Activated CD8-positive, alpha-beta T cell treated with anti-CD3 and anti-CD28 coated beads, Interleukin-2, amount 10 ng/mL, durations not matched to agents 7 days and 5 days (primary cell): ENCODE results near the gene FRS3. TPM values are rescaled to one million over a fixed set of nuclear protein-coding genes. Genes with fewer than 3 reads are reported as not detected.
"Not testable (repeated sequence)": the region's sequence is repeated elsewhere in the genome, so short reads cannot be mapped to it uniquely, and the experiment has no call there.

Experiments
- ATAC-seq: fragments of 150-1000 bp; cut with Tn5 transposase; one replicate; pipeline ENCODE4 v1.10.0; 2021; ENCODE audit warnings: moderate library complexity
- CTCF ChIA-PET: fragments of 350-600 bp; sonication (Branson Sonifier 250); formaldehyde crosslinking; loops from one replicate; lab custom pipeline; 2021; ENCODE audit warnings: antibody characterized with exemption; lab: Charles Lee
- POLR2A ChIA-PET: fragments of 350-600 bp; sonication (Branson Sonifier 250); formaldehyde crosslinking; loops from one replicate; lab custom pipeline; 2021; ENCODE audit warnings: antibody characterized with exemption; lab: Charles Lee
- DNase-seq: peaks from one replicate; pipeline ENCODE4 v3.0.0-alpha.2; 2020
- H3K27ac Mint-ChIP-seq: one replicate; pipeline ENCODE4 v1.8.0; 2021; ENCODE audit warnings: mild to moderate bottlenecking, mixed read lengths
- H3K27me3 Mint-ChIP-seq: one replicate; pipeline ENCODE4 v1.8.0; 2021; ENCODE audit warnings: low read depth, mixed read lengths
- H3K36me3 Mint-ChIP-seq: one replicate; pipeline ENCODE4 v1.8.0; 2021; ENCODE audit warnings: low read depth, mixed read lengths
- H3K4me1 Mint-ChIP-seq: one replicate; pipeline ENCODE4 v1.8.0; 2021; ENCODE audit warnings: low read depth, mixed read lengths
- H3K4me3 Mint-ChIP-seq: one replicate; pipeline ENCODE4 v1.8.0; 2021; ENCODE audit warnings: mild to moderate bottlenecking, mixed read lengths
- H3K9me3 Mint-ChIP-seq: one replicate; pipeline ENCODE4 v1.8.0; 2022; ENCODE audit warnings: mixed read lengths; ENCODE audit not compliant: insufficient read depth
- total RNA-seq, 2 experiments: library from RNA; stranded (reverse); gene quantifications; one replicate each; pipeline ENCODE4 v1.2.3, GENCODE V29; 2021

FRS3 gene
- total RNA-seq, 2 experiments from 2014 or later, result 5.1 to 7.0 TPM

DNA sequence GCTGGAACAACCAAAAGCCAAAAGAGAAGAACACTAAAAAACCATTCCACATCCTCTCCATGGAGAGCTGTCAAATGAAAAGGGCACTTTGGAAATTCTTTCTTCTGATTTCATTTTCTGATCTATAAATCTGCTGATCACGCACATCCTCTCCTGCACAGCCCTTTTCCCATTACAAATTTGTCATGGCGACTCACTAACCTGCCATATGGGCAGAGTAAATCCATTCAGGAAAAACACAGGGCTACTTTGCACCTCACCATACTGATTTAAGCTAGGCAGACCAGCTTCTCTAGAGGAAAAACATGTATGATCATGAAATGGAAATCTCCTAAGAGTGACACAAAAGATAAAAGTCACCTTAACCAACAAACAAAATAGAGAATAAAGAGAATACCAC is 33.8 kb upstream of the FRS3 start:
- Mint-ChIP-seq H3K4me3 (no peak overlapping the region), H3K36me3 (no peaks in the 10 kb centered on the region), H3K9me3 (no peaks in the 10 kb centered on the region), H3K4me1 (no peaks in the 10 kb centered on the region), H3K27ac (no peak overlapping the region), H3K27me3 (peaks cover 3% of the 10 kb centered on the region)
- POLR2A ChIA-PET, result no interaction called here
- CTCF ChIA-PET, result interaction anchor here (0.9 to 1.2 kb wide), 2 partner anchors 34 to 107 kb away, joined by 3 read pairs; no protein-coding TSS in a partner anchor
- DNase-seq (no peak), ATAC-seq (no peak)

DNA sequence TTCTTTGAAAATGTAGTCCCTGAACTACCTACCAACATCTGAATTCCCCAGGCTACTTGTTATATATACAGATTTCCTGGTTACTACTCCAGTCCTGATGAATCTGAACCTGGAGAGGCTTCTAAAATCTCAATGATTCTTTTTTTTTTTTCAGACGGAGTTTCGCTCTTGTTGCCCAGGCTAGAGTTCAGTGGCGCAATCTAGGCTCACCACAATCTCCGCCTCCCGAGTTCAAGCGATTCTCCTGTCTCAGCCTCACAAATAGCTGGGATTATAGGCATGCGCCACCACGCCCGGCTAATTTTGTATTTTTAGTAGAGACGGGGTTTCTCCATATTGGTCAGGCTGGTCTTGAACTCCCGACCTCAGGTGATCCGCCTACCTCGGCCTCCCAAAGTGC is 32.2 kb upstream of the FRS3 start:
- H3K4me1 Mint-ChIP-seq, H3K36me3 Mint-ChIP-seq, POLR2A ChIA-PET, DNase-seq, H3K27me3 Mint-ChIP-seq, CTCF ChIA-PET, H3K4me3 Mint-ChIP-seq, H3K9me3 Mint-ChIP-seq, ATAC-seq, H3K27ac Mint-ChIP-seq: not testable (repeated sequence)

GRCh38 chr6:41811095-41811494 is 31.4 kb upstream of the FRS3 start:
- POLR2A ChIA-PET, result no interaction called here
- Mint-ChIP-seq H3K36me3 (no peaks in the 10 kb centered on the region), H3K9me3 (no peaks in the 10 kb centered on the region), H3K4me1 (no peaks in the 10 kb centered on the region), H3K27ac (no peak overlapping the region), H3K27me3 (peaks cover 3% of the 10 kb centered on the region), H3K4me3 (no peak overlapping the region)
- ATAC-seq (no peak), DNase-seq (no peak)
- CTCF ChIA-PET, result no interaction called here

DNA sequence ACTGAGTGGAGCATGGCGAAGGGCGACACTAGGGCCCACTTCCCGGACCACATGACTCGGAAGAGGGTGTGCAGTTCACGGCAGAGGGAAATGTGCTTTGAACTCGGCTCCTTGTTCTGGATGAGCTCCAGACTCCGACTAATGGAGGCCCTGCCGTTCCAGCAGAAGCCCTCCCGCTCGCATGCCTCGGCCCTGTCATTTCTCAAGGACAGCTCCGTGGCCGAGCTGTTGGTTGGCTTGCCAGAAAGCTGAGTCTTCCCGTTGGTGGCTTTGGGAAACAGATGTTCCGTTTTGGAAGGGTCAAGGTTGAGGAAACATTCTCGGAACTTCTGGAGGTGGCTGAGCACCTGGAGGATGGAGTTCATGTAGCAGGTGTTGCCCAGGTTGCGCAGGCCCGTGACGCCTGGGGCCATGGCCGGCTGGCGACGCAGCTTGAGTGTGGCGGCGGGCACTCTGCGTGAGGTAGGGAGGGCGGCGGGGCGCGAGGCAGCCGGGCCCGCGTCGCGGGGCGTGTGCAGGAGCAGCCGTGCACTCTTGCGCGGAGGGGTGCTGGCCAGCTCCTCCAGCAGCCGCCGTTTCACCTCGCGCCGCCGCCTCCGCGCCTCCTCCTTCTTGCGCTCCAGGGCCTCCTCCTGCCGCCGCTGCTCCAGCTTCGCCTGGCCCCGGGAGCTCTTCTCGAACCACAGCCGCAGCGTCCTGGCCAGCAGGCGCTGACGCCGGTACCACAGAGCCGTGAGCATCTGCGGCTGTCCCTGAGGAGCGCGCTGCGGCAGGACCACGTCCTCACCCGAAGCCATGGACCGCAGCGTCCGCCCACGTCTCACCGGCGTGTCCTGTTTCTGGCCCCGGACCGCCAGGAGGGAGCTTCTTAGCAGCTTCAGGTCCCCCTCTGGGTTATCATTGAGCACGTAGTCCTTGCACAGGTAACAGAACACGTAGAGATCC is 26.4 kb upstream of the FRS3 start:
- H3K27me3 Mint-ChIP-seq, result no peaks in the 10 kb centered on the region
- H3K36me3 Mint-ChIP-seq, result no peaks in the 10 kb centered on the region
- no peaks in the 10 kb centered on the region for H3K4me1 Mint-ChIP-seq
- CTCF ChIA-PET, result interaction anchor here (1.4 kb wide), 1 partner anchor 19 kb away, joined by 5 read pairs; the partner anchor contains the start of gene TOMM6
- no peak for DNase-seq
- no peaks in the 10 kb centered on the region for H3K9me3 Mint-ChIP-seq
- H3K4me3 Mint-ChIP-seq, result no peak overlapping the region
- POLR2A ChIA-PET, result interaction anchor here (0.6 kb wide), 1 partner anchor 12 kb away, joined by 3 read pairs; no protein-coding TSS in a partner anchor
- ATAC-seq, result no peak
- H3K27ac Mint-ChIP-seq, result no peak overlapping the region

DNA sequence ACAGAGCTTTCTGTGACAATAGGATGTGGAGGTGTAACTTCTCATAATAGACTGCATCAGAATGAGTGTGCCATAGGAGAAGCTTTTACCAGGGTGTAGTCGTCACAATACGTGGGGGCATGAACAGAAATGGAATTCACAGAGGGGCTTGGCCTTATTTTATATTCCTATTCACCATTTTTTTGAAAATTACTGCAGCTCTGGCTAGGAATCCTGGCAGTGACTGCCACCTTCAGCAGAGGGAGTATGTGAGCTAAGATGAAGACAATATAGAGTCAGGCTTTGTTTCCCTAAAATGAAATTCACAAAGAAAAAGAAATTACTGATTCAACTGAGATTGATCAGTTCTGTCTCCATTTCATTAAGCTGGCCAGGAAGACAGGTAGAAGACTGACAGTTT is 21.7 kb upstream of the FRS3 start:
- ATAC-seq (no peak), DNase-seq (no peak)
- Mint-ChIP-seq H3K27me3 (no peaks in the 10 kb centered on the region), H3K4me1 (peaks cover 2% of the 10 kb centered on the region), H3K27ac (no peak overlapping the region), H3K36me3 (peaks cover 3% of the 10 kb centered on the region), H3K4me3 (no peak overlapping the region), H3K9me3 (no peaks in the 10 kb centered on the region)
- POLR2A ChIA-PET, result interaction anchor here (0.6 to 0.7 kb wide), 3 partner anchors 43 to 1968 kb away, joined by 3 to 5 read pairs (median 4); no protein-coding TSS in a partner anchor
- CTCF ChIA-PET, result interaction anchor here (0.8 to 3.3 kb wide), 12 partner anchors 8 to 365 kb away, joined by 3 to 39 read pairs (median 4); partner anchors contain the start of genes BYSL, MED20 and TOMM6

GRCh38 chr6:41799559-41799911 is 19.8 kb upstream of the FRS3 start:
- ATAC-seq (no peak), DNase-seq (no peak)
- H3K27ac Mint-ChIP-seq, result no peak overlapping the region
- H3K4me1 Mint-ChIP-seq, result peaks cover 2% of the 10 kb centered on the region
- no peaks in the 10 kb centered on the region for H3K27me3 Mint-ChIP-seq
- POLR2A ChIA-PET, result no interaction called here
- no peak overlapping the region for H3K4me3 Mint-ChIP-seq
- peaks cover 5% of the 10 kb centered on the region for H3K36me3 Mint-ChIP-seq
- no peaks in the 10 kb centered on the region for H3K9me3 Mint-ChIP-seq
- CTCF ChIA-PET, result interaction anchor here (1.1 to 3.3 kb wide), 4 partner anchors 12 to 245 kb away, joined by 3 to 39 read pairs (median 10); partner anchors contain the start of genes BYSL, MED20 and TOMM6

- POLR2A ChIA-PET, result no interaction called here
- H3K27ac Mint-ChIP-seq, result no peak overlapping the region
These were observed 19.3 kb upstream of the FRS3 start for GRCh38 chr6:41798901-41799558.

DNA sequence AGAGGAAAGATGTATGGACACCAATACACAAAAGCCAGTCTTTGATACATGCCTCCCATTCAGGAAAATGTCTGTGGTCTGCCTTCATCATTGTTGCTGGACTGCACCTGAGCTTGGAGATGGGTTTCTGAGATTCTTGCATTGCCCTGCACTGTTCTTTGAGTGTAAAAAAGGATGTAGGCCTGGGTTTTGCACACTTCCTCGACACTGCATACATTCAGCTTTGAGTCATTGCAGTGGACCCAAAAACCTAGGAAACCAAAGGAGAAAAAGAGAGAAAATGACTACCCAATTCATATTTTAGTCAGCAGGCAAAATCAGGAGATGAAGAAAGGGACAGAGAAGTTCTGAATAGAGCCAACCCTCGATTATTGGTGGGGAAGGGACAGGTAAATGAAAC is 16.8 kb upstream of the FRS3 start:
- DNase-seq (no peak), ATAC-seq (no peak)
- CTCF ChIA-PET, result interaction anchor here (1.9 to 2.2 kb wide), 2 partner anchors 9 to 248 kb away, joined by 5 to 12 read pairs; partner anchors contain the start of gene TOMM6
- no peaks in the 10 kb centered on the region for H3K27me3 Mint-ChIP-seq
- no peak overlapping the region for H3K4me3 Mint-ChIP-seq
- H3K27ac Mint-ChIP-seq, result no peak overlapping the region
- H3K9me3 Mint-ChIP-seq, result no peaks in the 10 kb centered on the region
- peaks cover 2% of the 10 kb centered on the region for H3K4me1 Mint-ChIP-seq
- peaks cover 16% of the 10 kb centered on the region for H3K36me3 Mint-ChIP-seq
- POLR2A ChIA-PET, result no interaction called here

More at GRCh38 chr6:41798901-41799558, 19.3 kb upstream of the FRS3 start:
- no peaks in the 10 kb centered on the region for H3K27me3 Mint-ChIP-seq
- CTCF ChIA-PET, result interaction anchor here (3.3 kb wide), 1 partner anchor 246 kb away, joined by 39 read pairs; no protein-coding TSS in a partner anchor
- no peaks in the 10 kb centered on the region for H3K9me3 Mint-ChIP-seq
- no peak for DNase-seq
- H3K4me1 Mint-ChIP-seq, result peaks cover 2% of the 10 kb centered on the region
- H3K36me3 Mint-ChIP-seq, result peaks cover 5% of the 10 kb centered on the region
- H3K4me3 Mint-ChIP-seq, result no peak overlapping the region
- ATAC-seq, result no peak

DNA sequence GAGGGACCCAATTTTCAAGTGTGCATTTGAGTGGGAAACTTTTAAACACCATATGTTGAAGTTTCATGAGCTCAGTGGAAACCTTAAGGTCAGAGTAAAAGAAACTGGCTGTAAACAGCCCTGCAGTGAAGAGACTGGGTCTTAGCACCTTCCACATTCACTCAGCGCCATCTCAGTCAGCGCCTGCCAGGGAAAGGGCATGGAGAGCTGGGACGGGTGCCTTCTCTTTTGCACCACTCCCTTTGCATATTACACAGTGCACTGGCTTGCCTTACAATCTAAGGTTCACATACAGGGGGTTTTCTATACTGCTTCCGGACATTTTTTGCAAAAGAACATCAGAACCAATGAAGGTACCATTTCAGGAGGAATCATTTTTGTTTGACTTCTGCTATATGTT is 12.3 kb upstream of the FRS3 start:
- POLR2A ChIA-PET, result no interaction called here
- no peaks in the 10 kb centered on the region for H3K27me3 Mint-ChIP-seq
- peaks cover 37% of the 10 kb centered on the region for H3K36me3 Mint-ChIP-seq
- H3K4me1 Mint-ChIP-seq, result peaks cover 19% of the 10 kb centered on the region
- no peak overlapping the region for H3K4me3 Mint-ChIP-seq
- CTCF ChIA-PET, result interaction anchor here (1.3 to 14.3 kb wide), 2 partner anchors 58 to 255 kb away, joined by 3 to 286 read pairs; partner anchors contain the start of gene TAF8
- H3K9me3 Mint-ChIP-seq, result no peaks in the 10 kb centered on the region
- ATAC-seq (no peak), DNase-seq (no peak)
- H3K27ac Mint-ChIP-seq, result peak overlapping the region; percentile 57

- POLR2A ChIA-PET, result no interaction called here
- H3K36me3 Mint-ChIP-seq, result peaks cover 37% of the 10 kb centered on the region
- no peak overlapping the region for H3K4me3 Mint-ChIP-seq
- DNase-seq (no peak), ATAC-seq (no peak)
- no peak overlapping the region for H3K27ac Mint-ChIP-seq
- CTCF ChIA-PET, result interaction anchor here (1.1 to 14.3 kb wide), 3 partner anchors 57 to 313 kb away, joined by 3 to 286 read pairs (median 3); partner anchors contain the start of gene TAF8
- H3K27me3 Mint-ChIP-seq, result no peaks in the 10 kb centered on the region
- H3K4me1 Mint-ChIP-seq, result peaks cover 17% of the 10 kb centered on the region
- H3K9me3 Mint-ChIP-seq, result no peaks in the 10 kb centered on the region
These were observed 11.6 kb upstream of the FRS3 start for GRCh38 chr6:41791305-41791704.

GRCh38 chr6:41790045-41790444 is 10.3 kb upstream of the FRS3 start:
- ATAC-seq (no peak), DNase-seq (no peak)
- Mint-ChIP-seq H3K4me1 (peaks cover 22% of the 10 kb centered on the region), H3K9me3 (no peaks in the 10 kb centered on the region), H3K36me3 (peaks cover 35% of the 10 kb centered on the region), H3K27ac (no peak overlapping the region), H3K4me3 (no peak overlapping the region), H3K27me3 (no peaks in the 10 kb centered on the region)
- ChIA-PET CTCF (interaction anchor here (0.7 to 14.3 kb wide), 2 partner anchors 199 to 257 kb away, joined by 3 to 286 read pairs; partner anchors contain the start of gene TAF8), POLR2A (no interaction called here)
